Lower leg skin (tissue), 4 donors: Measurements from ENCODE around the gene GPC3. TPM values are rescaled to one million over a fixed set of nuclear protein-coding genes. Genes with fewer than 3 reads are reported as not detected.

Experiments used
- DNase-seq, 2 donors: peaks; one replicate each; pipeline ENCODE4 v3.0.0-alpha.2; 2019; ENCODE audit warnings: low spot score in 2 of 2
- H3K4me3 ChIP-seq: fragments of 200-600 bp; sonication (generic); 2 replicates; pipeline ENCODE4 v1.5.1; 2017; ENCODE audit warnings: mild to moderate bottlenecking, low read depth; ENCODE audit not compliant: poor library complexity, severe bottlenecking
- CTCF ChIP-seq, 3 donors: fragments of 450-650 bp; IDR thresholded peaks; one replicate each; pipeline ENCODE4 v1.5.1; 2016; ENCODE audit warnings: antibody characterized with exemption in 3 of 3, mild to moderate bottlenecking in 3 of 3, moderate library complexity in 2 of 3
- POLR2A ChIP-seq, 2 donors: fragments of 450-650 bp; IDR thresholded peaks; one replicate each; pipeline ENCODE4 v1.6.1; 2016 to 2017; ENCODE audit warnings: antibody characterized with exemption in 2 of 2, mild to moderate bottlenecking in 1 of 2, moderate library complexity in 1 of 2
- WGBS, 2 donors: methylation state at CpG; one replicate each; pipeline ENCODE4 v1.1.5; 2018; 5-methylcytosine and 5-hydroxymethylcytosine counted together
- intact Hi-C: fragments of 100-400 bp; cut with DNase I; formaldehyde crosslinking; loops from one replicate; pipeline ENCODE4 v1.15.0; 2023; ENCODE audit warnings: low total_unique reads
- total RNA-seq, 4 donors: library from RNA; depleted of rRNA; stranded (reverse); fragments of >200 nt; gene quantifications; one replicate each; pipeline ENCODE4 v1.1.0, GENCODE V29; 2016

The GPC3 gene
- total RNA-seq, 4 donors from 2014 or later, result 10.4 to 24.4 (median 14.7) TPM

GRCh38 chrX:133884430-133885394 lies 100.7 kb downstream of the GPC3 start:
- intact Hi-C loops, result no loop called here
- 54 to 67% methylated on average over 4 of the region's 4 CpGs for WGBS, 2 donors
- no peak for TF ChIP-seq POLR2A (IDR thresholded peaks at IDR 0.05)
- no peak for TF ChIP-seq CTCF (IDR thresholded peaks at IDR 0.05)
- DNase-seq, result no peak
- H3K4me3 ChIP-seq, result no peak overlapping the region

DNA sequence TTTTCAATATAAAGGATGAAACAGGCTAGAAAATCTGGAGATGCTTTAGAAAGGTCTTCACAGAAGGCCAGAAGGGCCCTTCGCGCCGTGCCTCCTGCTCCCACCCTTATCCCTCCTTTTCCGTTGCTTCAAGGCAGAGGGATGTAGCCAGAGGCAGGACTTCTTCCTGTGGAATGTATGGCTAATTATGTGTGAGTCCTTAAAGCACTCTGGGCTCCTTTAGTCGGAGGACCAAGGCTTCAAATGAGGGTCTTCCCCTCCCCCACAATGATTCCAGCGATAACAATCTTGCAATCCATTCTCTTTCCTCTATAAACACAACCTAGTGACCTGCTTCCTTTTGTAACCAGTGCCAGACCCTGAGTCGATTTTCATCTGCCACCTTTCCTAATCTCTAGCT lies 103.5 kb downstream of the GPC3 start:
- WGBS, 2 donors, result 63 to 78% methylated on average over 7 of the region's 7 CpGs

DNA sequence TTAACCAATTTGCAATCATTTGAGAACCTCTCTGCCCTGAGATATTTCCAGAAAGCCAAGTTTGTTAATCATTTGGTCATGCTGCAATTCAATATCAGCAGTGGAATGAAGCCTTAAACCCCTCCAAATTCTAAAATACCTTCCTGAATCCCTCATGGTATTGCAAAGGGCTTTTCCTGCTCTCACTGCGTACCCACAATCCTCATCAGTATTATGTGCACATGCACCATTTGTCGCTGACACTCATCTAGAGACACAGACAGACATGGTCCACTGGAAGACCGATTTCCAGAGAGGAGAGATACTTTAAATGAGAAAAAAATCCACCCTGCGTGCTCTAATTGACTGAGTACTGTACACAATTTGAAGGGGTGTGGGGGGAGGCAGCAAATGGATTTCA lies 104.4 kb downstream of the GPC3 start:
- no peak overlapping the region for H3K4me3 ChIP-seq
- intact Hi-C loops, result no loop called here
- 69 to 96% methylated on average over 4 of the region's 4 CpGs for WGBS, 2 donors
- no peak for DNase-seq
- TF ChIP-seq POLR2A (IDR thresholded peaks at IDR 0.05) (no peak), CTCF (IDR thresholded peaks at IDR 0.05) (no peak)

More for the DNA sequence above, 103.5 kb downstream of the GPC3 start:
- TF ChIP-seq CTCF (IDR thresholded peaks at IDR 0.05) (no peak), POLR2A (IDR thresholded peaks at IDR 0.05) (no peak)
- DNase-seq, result no peak
- no peak overlapping the region for H3K4me3 ChIP-seq
- intact Hi-C loops, result no loop called here

GRCh38 chrX:133880032-133880443 lies 105.4 kb downstream of the GPC3 start:
- H3K4me3 ChIP-seq, result no peak overlapping the region
- intact Hi-C loops, result no loop called here
- TF ChIP-seq POLR2A (IDR thresholded peaks at IDR 0.05) (no peak), CTCF (IDR thresholded peaks at IDR 0.05) (no peak)
- 64% methylated on average over 4 of the region's 4 CpGs for WGBS, 2 donors
- no peak for DNase-seq

- TF ChIP-seq POLR2A (IDR thresholded peaks at IDR 0.05) (no peak), CTCF (IDR thresholded peaks at IDR 0.05) (no peak)
- 71 to 83% methylated on average over 3 of the region's 3 CpGs for WGBS, 2 donors
- DNase-seq, result no peak
- no peak overlapping the region for H3K4me3 ChIP-seq
- intact Hi-C loops, result no loop called here
Observed at GRCh38 chrX:133878710-133879109, 106.7 kb downstream of the GPC3 start.
